NCI-H146 (cell line): Measurements from ENCODE around the gene KLHL14.

Experiments
- DNase-seq: peaks from one replicate; lab custom pipeline; 2025; lab: John Stamatoyannopoulos, UW

Gene KLHL14

DNA sequence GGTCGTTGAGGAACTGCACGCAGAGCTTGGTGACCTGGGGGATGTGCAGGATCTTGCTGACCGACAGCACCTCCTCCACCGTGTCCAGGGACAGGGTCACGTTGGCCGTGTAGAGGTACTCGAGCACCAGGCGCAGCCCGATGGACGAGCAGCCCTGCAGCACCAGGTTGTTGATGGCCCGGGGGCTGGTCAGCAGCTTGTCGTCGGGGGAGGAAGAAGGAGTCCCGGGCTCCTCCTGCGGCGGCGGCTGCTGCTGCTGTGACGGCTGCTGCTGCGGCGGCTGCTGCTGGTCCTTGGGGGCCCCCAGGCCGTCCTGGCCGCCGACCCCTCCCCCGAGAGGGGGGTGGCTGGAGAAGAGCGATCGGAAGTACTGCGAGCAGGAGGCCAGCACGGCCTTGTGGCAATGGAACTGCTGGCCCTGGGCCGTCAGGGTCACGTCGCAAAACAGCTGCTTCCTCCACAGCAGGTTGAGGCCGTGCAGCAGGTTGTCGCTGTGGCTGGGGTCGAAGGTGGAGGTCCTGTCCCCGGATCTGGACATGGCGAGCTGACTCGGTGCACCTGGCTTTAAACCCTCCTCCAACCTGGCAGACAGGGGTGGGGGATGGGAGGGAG is 2.7 kb downstream of the KLHL14 start:
- peak; percentile 91 for DNase-seq

DNA sequence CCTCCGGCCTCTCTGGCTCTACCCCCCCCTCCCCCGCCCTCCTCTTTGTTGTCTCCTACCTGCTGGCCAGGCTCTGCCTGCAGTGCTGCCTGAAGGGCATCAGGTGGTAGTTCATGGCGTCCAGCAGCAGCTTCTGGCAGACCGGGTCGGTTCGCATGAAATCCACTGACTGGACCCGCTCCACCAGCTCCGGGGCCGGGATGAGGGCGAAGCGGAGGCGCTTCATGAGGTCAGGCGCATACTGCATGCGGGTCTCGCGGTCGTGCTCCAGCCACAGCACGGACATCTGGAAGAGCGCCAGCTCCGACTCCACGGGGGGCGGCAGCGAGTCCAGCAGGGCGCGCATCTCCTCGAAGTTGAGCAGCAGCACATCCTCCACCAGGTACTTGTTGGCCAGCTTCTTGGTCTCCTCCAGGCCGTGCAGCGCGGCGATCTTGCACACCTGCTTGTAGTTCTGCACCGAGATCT is 3.2 kb downstream of the KLHL14 start:
- DNase-seq = peak; percentile 93

GRCh38 chr18:32769071-32769585 is 3.7 kb downstream of the KLHL14 start:
- DNase-seq = no peak

GRCh38 chr18:32767400-32767799 is 5.4 kb downstream of the KLHL14 start:
- no peak for DNase-seq

GRCh38 chr18:32764611-32765244 is 8.1 kb downstream of the KLHL14 start:
- DNase-seq = no peak

DNA sequence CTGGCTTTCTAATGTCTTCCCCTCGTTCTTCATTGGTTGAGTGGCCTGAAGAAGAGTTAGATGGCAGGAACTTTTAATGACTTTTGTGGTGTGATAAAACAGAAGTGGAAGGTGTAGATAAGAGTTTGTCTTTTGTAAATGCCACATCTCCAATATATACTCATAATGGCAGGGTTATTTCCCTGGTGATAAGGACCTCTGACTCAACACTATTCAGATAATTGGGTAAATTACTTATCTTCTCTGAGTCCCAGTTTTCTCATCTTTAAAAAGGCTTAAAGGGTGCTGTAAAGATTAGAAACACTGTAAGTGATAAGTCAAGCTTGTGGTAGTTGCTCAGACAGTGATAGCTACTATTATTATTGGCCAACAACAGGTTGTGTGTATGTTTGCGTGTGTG is 9.5 kb downstream of the KLHL14 start:
- no peak for DNase-seq

DNA sequence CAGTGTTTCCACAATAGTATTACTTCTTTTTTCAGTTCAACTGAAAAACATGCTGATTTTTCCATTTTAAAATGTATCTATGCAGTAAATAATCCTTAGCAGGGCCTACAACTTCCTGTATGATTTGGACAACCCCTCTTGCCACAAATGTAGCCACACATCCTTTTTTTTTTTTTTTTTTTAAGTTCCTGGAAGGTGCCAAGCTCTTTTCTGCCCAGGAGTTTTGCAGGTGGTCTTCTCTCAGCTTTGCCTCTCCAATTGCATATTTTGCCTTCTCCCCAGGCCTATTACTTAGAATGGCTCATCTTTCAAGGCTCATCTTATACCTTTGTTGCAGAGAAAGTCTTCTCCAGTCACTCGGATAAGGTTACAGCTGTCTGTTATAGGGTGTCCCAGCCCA is 11.6 kb downstream of the KLHL14 start:
- DNase-seq = no peak

- no peak for DNase-seq
Measured at GRCh38 chr18:32760391-32760790, 12.4 kb downstream of the KLHL14 start.

GRCh38 chr18:32759611-32760167 is 13.1 kb downstream of the KLHL14 start:
- DNase-seq = no peak

DNA sequence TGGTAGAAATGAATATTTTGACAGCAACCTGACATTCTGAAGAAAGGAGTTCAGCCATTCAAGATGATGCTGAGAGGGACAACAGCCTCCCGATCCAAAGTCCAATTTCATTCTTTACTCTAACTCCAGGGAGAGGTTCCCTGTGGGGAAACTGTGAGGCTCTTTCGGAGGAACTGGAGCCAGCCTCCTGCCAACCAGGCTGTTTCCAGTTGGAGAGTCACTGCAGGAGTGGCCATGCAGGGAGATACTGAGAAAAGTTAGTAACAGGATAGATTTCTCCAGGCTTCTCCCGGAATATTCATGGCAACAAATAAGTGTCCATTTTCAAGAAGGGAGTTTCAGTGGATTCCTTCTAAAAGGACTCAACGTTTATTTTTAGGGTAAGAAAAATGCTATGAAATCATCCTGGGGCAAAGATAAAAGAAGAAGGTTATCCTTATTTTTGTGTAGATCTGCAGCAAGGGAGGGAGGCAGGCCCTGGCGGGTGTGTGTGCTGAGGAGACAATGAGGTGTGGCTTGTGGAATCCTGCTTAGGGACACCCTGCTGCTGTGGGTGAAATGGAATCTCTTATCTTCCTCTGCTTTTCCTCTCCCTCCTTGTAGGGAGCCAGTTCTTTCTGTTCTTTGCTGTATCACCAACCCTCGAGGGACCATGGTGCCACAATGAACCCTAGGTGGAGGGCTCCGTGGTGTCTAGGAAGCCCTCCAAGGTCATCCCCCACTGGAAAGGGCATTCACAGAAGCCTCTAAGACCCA is 18.1 kb downstream of the KLHL14 start:
- DNase-seq = peak; percentile 30

DNA sequence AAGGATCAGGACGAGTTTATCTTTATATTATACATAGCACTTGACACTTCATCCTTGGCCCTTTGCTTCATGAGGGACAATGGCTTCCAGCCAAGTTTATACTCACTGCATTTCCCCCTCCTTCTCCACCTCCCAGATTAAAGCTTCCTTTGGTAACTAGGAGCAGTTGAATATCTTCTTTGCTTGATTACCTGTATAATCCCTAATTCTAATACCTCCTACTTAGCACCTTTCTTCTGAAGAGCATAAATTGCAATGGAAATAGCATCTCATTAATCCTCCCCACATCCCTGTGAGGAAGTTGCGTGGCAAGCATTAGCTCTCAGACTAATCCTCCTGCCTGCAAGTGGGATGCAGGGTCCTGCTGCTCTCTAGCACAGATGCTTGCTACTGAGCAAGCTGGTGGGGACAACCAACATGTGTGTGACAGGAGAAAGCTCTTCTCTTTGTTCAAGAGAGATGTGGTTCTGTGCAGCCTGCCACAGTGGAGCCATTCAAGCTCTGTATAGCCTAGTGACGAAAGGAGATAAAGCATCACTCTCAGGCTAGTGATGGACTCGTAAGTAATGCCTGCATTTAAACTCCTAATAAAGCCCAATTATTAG is 19.1 kb downstream of the KLHL14 start:
- no peak for DNase-seq

- no peak for DNase-seq
Measured at GRCh38 chr18:32750328-32750727, 22.5 kb downstream of the KLHL14 start.

GRCh38 chr18:32749809-32750208 is 23.0 kb downstream of the KLHL14 start:
- no peak for DNase-seq

- DNase-seq = no peak
Measured at GRCh38 chr18:32742579-32742978, 30.2 kb downstream of the KLHL14 start.

GRCh38 chr18:32735781-32736180 is 37.0 kb downstream of the KLHL14 start:
- peak; percentile 14 for DNase-seq

GRCh38 chr18:32734442-32734841 is 38.4 kb downstream of the KLHL14 start:
- no peak for DNase-seq

DNA sequence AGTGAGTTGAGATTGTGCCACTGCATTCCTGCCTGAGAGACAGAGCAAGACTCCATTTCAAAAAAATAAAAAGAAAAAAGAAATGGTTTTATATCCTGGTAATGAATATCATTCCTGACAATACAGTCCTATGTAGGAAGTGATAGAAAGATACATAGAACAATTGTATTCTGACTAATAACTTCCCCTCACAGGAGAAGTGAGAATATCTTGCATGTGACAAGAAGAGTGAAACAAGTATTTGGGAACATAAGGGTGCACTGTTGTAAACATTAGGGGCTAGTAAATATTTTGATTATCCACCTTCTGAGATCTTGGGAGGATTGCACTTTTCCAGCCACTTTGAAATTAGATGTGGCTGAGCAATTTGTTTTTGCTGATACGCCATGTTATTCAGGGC is 40.7 kb downstream of the KLHL14 start:
- no peak for DNase-seq

GRCh38 chr18:32730620-32731091 is 42.2 kb downstream of the KLHL14 start:
- no peak for DNase-seq

DNA sequence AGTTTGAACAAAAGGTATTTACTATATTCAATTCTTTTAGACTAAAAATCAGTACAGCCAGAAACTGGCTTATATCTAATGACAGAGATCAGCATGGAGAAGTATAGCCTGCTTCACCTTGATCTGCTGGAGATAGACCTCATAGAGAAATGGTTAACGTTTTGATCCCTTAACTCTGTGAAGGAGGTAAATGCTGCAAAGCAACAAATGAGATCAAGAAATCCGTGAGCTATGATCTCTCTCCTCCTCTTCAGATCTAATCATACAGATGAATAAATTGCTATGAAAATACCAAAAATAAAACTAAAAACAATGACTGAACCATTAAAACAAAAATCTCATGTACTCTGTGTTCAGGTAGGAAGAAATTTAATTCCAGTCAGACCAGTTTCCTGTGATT is 42.8 kb downstream of the KLHL14 start:
- DNase-seq = no peak

GRCh38 chr18:32724071-32724749 is 48.6 kb downstream of the KLHL14 start:
- peak; percentile 93 for DNase-seq

DNA sequence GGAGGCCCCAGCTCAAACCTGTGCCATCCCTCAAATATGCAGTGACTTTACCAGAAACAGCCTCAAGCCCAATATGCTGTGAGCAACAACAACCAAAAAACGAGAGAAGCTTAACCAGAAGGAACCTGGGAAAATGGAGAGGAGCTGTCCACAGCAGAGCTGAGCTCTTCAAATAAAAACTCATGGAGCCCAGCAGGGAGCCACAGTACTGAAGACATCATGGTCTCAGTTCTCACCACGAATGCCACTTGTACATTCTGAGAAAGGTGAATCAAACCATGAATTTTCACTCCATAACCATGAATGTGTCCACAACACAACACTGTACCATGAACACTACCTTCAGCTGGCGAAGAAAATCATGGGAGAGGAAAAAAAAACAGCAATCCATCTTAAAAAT is 50.5 kb downstream of the KLHL14 start:
- DNase-seq = no peak

DNA sequence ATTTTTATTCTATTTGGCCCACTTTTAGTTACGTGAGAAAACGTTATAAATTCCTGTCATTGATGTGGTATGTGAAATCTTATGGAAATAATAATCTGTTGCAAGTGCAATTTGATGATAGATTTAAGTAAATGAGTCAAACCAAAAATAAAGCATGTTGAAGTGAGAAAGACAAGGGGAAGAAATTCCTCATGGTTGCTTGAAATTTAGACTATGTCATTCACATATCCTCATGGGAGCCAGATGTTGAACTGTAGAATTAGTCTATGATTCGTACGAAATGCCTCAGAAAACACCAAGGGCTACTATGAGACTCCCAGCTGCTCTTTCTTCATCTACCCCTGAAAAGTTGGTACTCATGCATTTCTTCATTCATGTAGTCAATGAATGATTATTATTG is 55.7 kb downstream of the KLHL14 start:
- DNase-seq = no peak
